ENCODE data around the gene KCNJ6.
A peak's percentile ranks its signal among the peaks of the same experiment; 100 is the strongest.
"Not testable (repeated sequence)": the region's sequence is repeated elsewhere in the genome, so short reads cannot be mapped to it uniquely, and the experiment has no call there.

Gene KCNJ6

GRCh38 chr21:37645848-37646247, 270.4 kb downstream of the KCNJ6 start:
- no peak for TF ChIP-seq CTCF (IDR thresholded peaks at IDR 0.05; ENCODE audit: low read depth, low read length, missing control alignments)
- H3K4me3 ChIP-seq (ENCODE audit: low read depth, low read length) = no peak overlapping the region
- DNase-seq (ENCODE audit: low read depth) = no peak

GRCh38 chr21:37644636-37645035, 271.6 kb downstream of the KCNJ6 start:
- no peak for TF ChIP-seq CTCF (IDR thresholded peaks at IDR 0.05; ENCODE audit: low read depth, low read length, missing control alignments)
- no peak overlapping the region for H3K4me3 ChIP-seq (ENCODE audit: low read depth, low read length)
- no peak for DNase-seq (ENCODE audit: low read depth)

- not testable (repeated sequence) for DNase-seq (ENCODE audit: low read depth); H3K4me3 ChIP-seq (ENCODE audit: low read depth, low read length)
Observed at GRCh38 chr21:37643862-37644261, 272.4 kb downstream of the KCNJ6 start.

DNA sequence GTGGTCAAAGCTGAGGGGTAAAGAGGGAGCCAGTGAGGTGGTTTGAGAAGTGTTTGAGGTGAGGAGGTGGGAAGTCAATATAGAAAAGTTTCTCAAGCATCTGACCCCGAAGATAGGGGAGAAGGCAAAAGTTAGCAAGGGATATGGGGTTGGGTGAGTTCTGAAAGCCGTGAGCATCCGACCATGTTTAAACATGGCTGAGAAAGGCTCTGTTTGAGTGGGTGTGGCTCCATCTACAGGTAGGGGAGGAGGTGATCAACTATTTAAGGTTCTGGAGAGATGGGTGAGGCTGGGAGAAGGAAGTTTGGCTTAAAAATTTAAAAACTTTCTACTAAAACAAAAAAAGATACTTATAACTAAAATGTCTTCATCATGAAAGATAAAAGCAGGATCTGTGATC, 273.8 kb downstream of the KCNJ6 start:
- H3K4me3 ChIP-seq (ENCODE audit: low read depth, low read length) = no peak overlapping the region
- DNase-seq (ENCODE audit: low read depth) = peak; percentile 24
- TF ChIP-seq CTCF (IDR thresholded peaks at IDR 0.05; ENCODE audit: low read depth, low read length, missing control alignments) = peak; percentile 48

DNA sequence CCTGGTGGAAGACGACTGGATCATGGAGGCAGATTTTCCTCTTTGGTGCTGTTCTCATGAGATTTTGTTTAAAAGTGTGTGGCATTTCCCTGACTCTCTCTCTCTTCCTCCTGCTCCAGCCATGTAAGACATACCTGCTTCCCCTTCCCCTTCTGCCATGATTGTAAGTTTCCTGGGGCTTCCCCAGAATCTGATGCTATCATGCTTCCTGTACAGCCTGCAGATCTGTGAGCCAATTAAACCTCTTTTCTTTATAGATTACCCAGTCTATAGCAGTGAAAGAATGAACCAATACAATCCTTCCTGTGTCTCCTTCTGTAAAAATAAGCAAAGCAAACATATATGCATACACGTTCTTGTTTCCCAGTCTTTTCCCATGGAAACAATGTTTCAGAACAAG, 276.5 kb downstream of the KCNJ6 start:
- DNase-seq (ENCODE audit: low read depth) = no peak
- TF ChIP-seq CTCF (IDR thresholded peaks at IDR 0.05; ENCODE audit: low read depth, low read length, missing control alignments) = no peak
- no peak overlapping the region for H3K4me3 ChIP-seq (ENCODE audit: low read depth, low read length)

DNA sequence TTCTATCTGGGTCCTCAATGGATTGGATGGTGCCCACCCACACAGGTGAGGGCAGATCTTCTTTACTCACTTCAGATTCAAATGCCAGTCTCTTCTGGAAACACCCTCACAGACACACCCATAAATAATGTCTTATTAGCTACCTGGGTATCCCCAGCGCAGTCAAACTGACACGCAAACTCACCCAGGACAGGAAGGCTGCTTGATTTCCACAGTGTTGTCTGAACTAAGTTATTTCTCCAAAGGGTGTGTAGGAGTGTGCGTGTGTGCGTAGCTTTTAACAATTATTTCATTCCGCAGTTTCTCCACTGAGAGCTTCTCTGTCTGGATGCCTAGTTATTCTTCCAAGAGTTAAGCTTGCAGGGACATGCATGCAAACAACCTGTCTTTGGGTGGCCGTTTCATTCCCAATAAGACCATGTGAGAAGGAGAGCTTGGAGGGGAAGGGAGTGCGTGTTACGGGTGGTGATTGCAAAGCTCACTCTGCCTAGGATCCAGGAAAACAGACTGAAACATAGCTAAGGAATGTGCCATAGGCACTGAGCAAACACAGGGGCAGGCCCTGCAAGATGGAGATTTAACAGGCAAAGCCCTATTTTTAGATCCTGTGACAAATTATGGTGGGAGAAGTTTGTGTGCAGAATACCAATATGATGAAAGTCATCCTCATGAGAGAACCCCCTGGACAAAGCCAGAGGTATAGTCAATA, 280.0 kb downstream of the KCNJ6 start:
- no peak for DNase-seq (ENCODE audit: low read depth)
- H3K4me3 ChIP-seq (ENCODE audit: low read depth, low read length) = no peak overlapping the region
- TF ChIP-seq CTCF (IDR thresholded peaks at IDR 0.05; ENCODE audit: low read depth, low read length, missing control alignments) = no peak

- H3K4me3 ChIP-seq (ENCODE audit: low read depth, low read length) = peak overlapping the region; percentile 33
- peak; percentile 73 for DNase-seq (ENCODE audit: low read depth)
- TF ChIP-seq CTCF (IDR thresholded peaks at IDR 0.05; ENCODE audit: low read depth, low read length, missing control alignments) = no peak
Observed at GRCh38 chr21:37631319-37632117, 284.7 kb downstream of the KCNJ6 start.

Data from GM12864 (cell line).